IMR-90 (cell line): ENCODE measurements around the gene KRT86. TPM values are rescaled to one million over a fixed set of nuclear protein-coding genes. Genes with fewer than 3 reads are reported as not detected.

ENCODE experiments used
- ATAC-seq: fragments of 200-7000 bp; cut with Tn5 transposase; 2 replicates; pipeline ENCODE4 v1.9.1; 2020; ENCODE audit warnings: low read depth, mild to moderate bottlenecking, moderate library complexity
- BruUV-seq: library from RNA; stranded (reverse); fragments of 400-500 nt; replicated peaks from 2 replicates; lab custom pipeline; 2021; lab: Mats Ljungman, UMichigan
- CTCF ChIA-PET: fragments of 300-600 bp; formaldehyde crosslinking; extraction: SDS; loops from one replicate; lab custom pipeline; 2021; ENCODE audit warnings: antibody characterized with exemption; lab: Yijun Ruan, JAX
- POLR2A ChIA-PET: fragments of 300-600 bp; sonication (Branson Sonifier 250); formaldehyde crosslinking; loops from one replicate; lab custom pipeline; 2022; ENCODE audit warnings: antibody characterized with exemption; ENCODE audit not compliant: unreplicated experiment; lab: Charles Lee
- DNase-seq: peaks from one replicate; pipeline ENCODE4 v3.0.0; 2013
- H2AFZ ChIP-seq: replicated peaks from 2 replicates; pipeline ENCODE3; 2013; ENCODE audit warnings: low read length, mild to moderate bottlenecking; ENCODE audit not compliant: poor library complexity
- H2AK5ac ChIP-seq: 2 replicates; pipeline ENCODE4 v1.6.1; 2013; ENCODE audit warnings: low read depth, low read length, inconsistent platforms
- H2AK9ac ChIP-seq: replicated peaks from 2 replicates; pipeline ENCODE3; 2013; ENCODE audit warnings: mild to moderate bottlenecking, low read depth, low read length, moderate library complexity; ENCODE audit not compliant: poor library complexity
- H2BK120ac ChIP-seq: 2 replicates; pipeline ENCODE4 v1.6.1; 2013; ENCODE audit warnings: low read depth, low read length, inconsistent platforms
- H2BK15ac ChIP-seq: 3 replicates; pipeline ENCODE4 v1.6.1; 2013; ENCODE audit warnings: low read depth, low read length, inconsistent platforms
- H2BK20ac ChIP-seq: 2 replicates; pipeline ENCODE4 v1.6.1; 2013; ENCODE audit warnings: low read depth, mild to moderate bottlenecking, inconsistent platforms, low read length, moderate library complexity
- H2BK5ac ChIP-seq: 2 replicates; pipeline ENCODE4 v1.6.1; 2013; ENCODE audit warnings: mild to moderate bottlenecking, low read depth, low read length, inconsistent platforms; ENCODE audit not compliant: poor library complexity, severe bottlenecking
- H3K14ac ChIP-seq: replicated peaks from 2 replicates; pipeline ENCODE4 v1.6.1; 2013; ENCODE audit warnings: low read depth, low read length, inconsistent platforms
- H3K18ac ChIP-seq: 2 replicates; pipeline ENCODE4 v1.6.1; 2013; ENCODE audit warnings: low read depth, low read length, control low read depth
- H3K23ac ChIP-seq: 2 replicates; pipeline ENCODE4 v1.6.1; 2013; ENCODE audit warnings: low read depth, low read length, inconsistent platforms
- H3K27ac ChIP-seq: 2 replicates; pipeline ENCODE4 v1.5.1; 2013; ENCODE audit warnings: mild to moderate bottlenecking, control low read depth, low read length; ENCODE audit not compliant: insufficient read depth
- H3K27me3 ChIP-seq: 2 replicates; pipeline ENCODE4 v1.6.1; 2013; ENCODE audit warnings: low read length; ENCODE audit not compliant: control insufficient read depth, insufficient read depth
- H3K36me3 ChIP-seq: 2 replicates; pipeline ENCODE4 v1.6.1; 2013; ENCODE audit warnings: low read length, mixed read lengths; ENCODE audit not compliant: control insufficient read depth, insufficient read depth
- H3K4ac ChIP-seq: 2 replicates; pipeline ENCODE4 v1.6.1; 2013; ENCODE audit warnings: low read depth, low read length, inconsistent platforms
- H3K4me1 ChIP-seq: 2 replicates; pipeline ENCODE4 v1.6.1; 2013; ENCODE audit warnings: low read length, mixed read lengths; ENCODE audit not compliant: control insufficient read depth, insufficient read depth
- H3K4me2 ChIP-seq: 2 replicates; pipeline ENCODE4 v1.6.1; 2013; ENCODE audit warnings: low read depth, mild to moderate bottlenecking, control low read depth, low read length, moderate library complexity
- H3K4me3 ChIP-seq: 2 replicates; pipeline ENCODE4 v1.5.1; 2013; ENCODE audit warnings: low read depth, mild to moderate bottlenecking, control low read depth, low read length, moderate library complexity; ENCODE audit not compliant: insufficient read depth
- H3K56ac ChIP-seq: 2 replicates; pipeline ENCODE4 v1.6.1; 2013; ENCODE audit warnings: low read length, inconsistent platforms; ENCODE audit not compliant: insufficient read depth; ENCODE audit errors: extremely low read depth
- H3K79me1 ChIP-seq, 2 experiments: 2 replicates each; pipeline ENCODE4 v1.6.1; 2013; ENCODE audit warnings: low read length in 2 of 2, inconsistent platforms in 1 of 2, low read depth in 1 of 2
- H3K9ac ChIP-seq: 2 replicates; pipeline ENCODE4 v1.6.1; 2013; ENCODE audit warnings: low read depth, low read length, control low read depth
- H3K9me1 ChIP-seq: 2 replicates; pipeline ENCODE4 v1.6.1; 2013; ENCODE audit warnings: low read length, inconsistent platforms; ENCODE audit not compliant: insufficient read depth
- H3K9me3 ChIP-seq: 2 replicates; pipeline ENCODE4 v1.6.1; 2013; ENCODE audit warnings: low read length; ENCODE audit not compliant: control insufficient read depth, insufficient read depth
- H4K20me1 ChIP-seq: 2 replicates; pipeline ENCODE4 v1.6.1; 2013; ENCODE audit warnings: low read length, inconsistent platforms; ENCODE audit not compliant: insufficient read depth
- H4K5ac ChIP-seq: 2 replicates; pipeline ENCODE4 v1.6.1; 2013; ENCODE audit warnings: mild to moderate bottlenecking, low read depth, low read length, control low read depth
- H4K8ac ChIP-seq, 2 experiments: 2 replicates each; pipeline ENCODE4 v1.6.1; 2013; ENCODE audit warnings: low read depth in 2 of 2, low read length in 2 of 2, control low read depth in 1 of 2, inconsistent platforms in 1 of 2
- H4K91ac ChIP-seq: 2 replicates; pipeline ENCODE4 v1.6.1; 2013; ENCODE audit warnings: low read depth, low read length, inconsistent platforms; ENCODE audit not compliant: insufficient read depth
- BHLHE40 ChIP-seq: fragments of 150-350 bp; IDR thresholded peaks from 2 replicates; pipeline ENCODE4 v1.6.1; 2016; ENCODE audit warnings: mild to moderate bottlenecking, low read depth, low read length
- CHD1 ChIP-seq: IDR thresholded peaks from 2 replicates; pipeline ENCODE4 v1.6.1; 2012; ENCODE audit warnings: low read depth, low read length, improper control_type of control experiment
- FOS ChIP-seq: fragments of 150-350 bp; IDR thresholded peaks from 2 replicates; pipeline ENCODE4 v1.6.1; 2016; ENCODE audit warnings: low read depth, low read length
- MAFK ChIP-seq: IDR thresholded peaks from 2 replicates; pipeline ENCODE4 v1.6.1; 2012; ENCODE audit warnings: low read depth, low read length, improper control_type of control experiment
- NFE2L2 ChIP-seq: fragments of 150-350 bp; IDR thresholded peaks from 2 replicates; pipeline ENCODE4 v1.6.1; 2016; ENCODE audit warnings: low read depth, mild to moderate bottlenecking, low read length
- RAD21 ChIP-seq: IDR thresholded peaks from 2 replicates; pipeline ENCODE4 v1.6.1; 2012; ENCODE audit warnings: low read length, improper control_type of control experiment
- RCOR1 ChIP-seq: IDR thresholded peaks from 2 replicates; pipeline ENCODE4 v1.6.1; 2012; ENCODE audit warnings: mild to moderate bottlenecking, low read length, improper control_type of control experiment; ENCODE audit not compliant: insufficient replicate concordance
- RFX5 ChIP-seq: IDR thresholded peaks from 2 replicates; pipeline ENCODE4 v1.8.0; 2012; ENCODE audit warnings: low read depth, mild to moderate bottlenecking, low read length, moderate library complexity
- SMC3 ChIP-seq: fragments of 150-350 bp; IDR thresholded peaks from 2 replicates; pipeline ENCODE4 v1.6.1; 2016; ENCODE audit warnings: low read depth, mild to moderate bottlenecking, antibody characterized with exemption, low read length, moderate library complexity
- WGBS, 2 experiments: methylation state at CpG; one replicate each; pipeline versions ENCODE4 v1.1.5 to v1.1.7; 2013; ENCODE audit warnings: missing lambda C conversion rate in 2 of 2; ENCODE audit not compliant: insufficient read length in 1 of 2; ENCODE audit errors: extremely low coverage in 2 of 2; 5-methylcytosine and 5-hydroxymethylcytosine counted together
- dilution Hi-C: fragments of 300-500 bp; cut with HindIII; formaldehyde crosslinking; loops from one replicate; pipeline ENCODE4 v1.14.3; 2018; ENCODE audit warnings: low sequenced_read_pairs; ENCODE audit not compliant: unreplicated experiment
- in situ Hi-C: fragments of 300-500 bp; cut with MboI; formaldehyde crosslinking; loops from 3 replicates; pipeline ENCODE4 v1.14.3; 2019; ENCODE audit warnings: low sequenced_read_pairs, inconsistent platforms, mixed read lengths
- intact Hi-C: fragments of 100-400 bp; cut with micrococcal nuclease; formaldehyde crosslinking; loops from 2 replicates; pipeline ENCODE4 v1.10.0; 2022
- polyA plus RNA-seq, 3 experiments: library from polyadenylated mRNA; depleted of rRNA; stranded (reverse); fragments of >200 nt; gene quantifications; 2 replicates each; pipeline ENCODE4 v1.2.3, GENCODE V29; 2012; ENCODE audit warnings: low replicate concordance in 1 of 3
- total RNA-seq: library from RNA; depleted of rRNA; stranded (reverse); fragments of >200 nt; gene quantifications from 2 replicates; pipeline ENCODE4 v1.2.3, GENCODE V29; 2012
- TF ChIP-seq, protein P1 (sequence below): fragments of 150-350 bp; IDR thresholded peaks from 2 replicates; pipeline ENCODE4 v1.6.1; 2016; ENCODE audit warnings: low read depth, mild to moderate bottlenecking, low read length, moderate library complexity, borderline replicate concordance

Gene KRT86
- total and polyA plus RNA-seq, 2 of the 4 experiments (the other 2 are of a cell fraction) = not detected

- TF ChIP-seq RCOR1 (peak; percentile 67), CHD1 (0 out of 2 replicates have a peak, but pooled peaks have one; percentile 80), MAFK (no peak)
Measured at GRCh38 chr12:52280796-52281560, 6.5 kb downstream of the KRT86 start (continued).

DNA sequence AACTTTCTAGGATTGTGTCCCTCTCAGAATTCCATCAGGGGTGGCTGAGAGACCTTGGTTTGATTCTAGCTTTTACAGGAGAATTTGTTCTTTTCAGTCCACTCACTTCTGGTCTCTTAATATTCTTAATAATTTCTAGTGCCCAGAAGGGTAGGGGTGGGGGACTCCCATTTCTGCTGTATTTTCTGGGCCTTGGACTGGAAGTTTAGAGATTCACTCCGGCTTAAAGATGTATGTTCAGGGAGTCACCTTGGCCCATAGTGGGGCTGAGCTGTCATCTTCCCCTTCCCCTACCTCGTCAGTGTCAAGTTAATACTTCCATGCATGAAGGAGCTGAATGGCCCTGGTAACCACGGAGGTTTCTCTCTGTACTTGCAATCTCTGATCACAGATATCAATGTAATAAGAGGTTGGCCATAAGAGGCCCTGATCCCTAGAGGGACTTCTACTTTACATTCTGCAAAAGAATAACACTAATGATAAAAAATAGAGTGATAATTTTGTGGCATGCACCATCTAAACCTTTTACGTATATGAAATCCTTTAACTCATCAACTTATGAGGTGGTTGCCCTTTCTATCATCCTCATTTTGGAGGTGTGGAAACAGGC lies 10.2 kb downstream of the KRT86 start:
- POLR2A ChIA-PET = no interaction called here

More for the DNA sequence above, 10.2 kb downstream of the KRT86 start:
- no peak for TF ChIP-seq BHLHE40
- no peak for TF ChIP-seq RAD21
- TF ChIP-seq, protein P1, sequence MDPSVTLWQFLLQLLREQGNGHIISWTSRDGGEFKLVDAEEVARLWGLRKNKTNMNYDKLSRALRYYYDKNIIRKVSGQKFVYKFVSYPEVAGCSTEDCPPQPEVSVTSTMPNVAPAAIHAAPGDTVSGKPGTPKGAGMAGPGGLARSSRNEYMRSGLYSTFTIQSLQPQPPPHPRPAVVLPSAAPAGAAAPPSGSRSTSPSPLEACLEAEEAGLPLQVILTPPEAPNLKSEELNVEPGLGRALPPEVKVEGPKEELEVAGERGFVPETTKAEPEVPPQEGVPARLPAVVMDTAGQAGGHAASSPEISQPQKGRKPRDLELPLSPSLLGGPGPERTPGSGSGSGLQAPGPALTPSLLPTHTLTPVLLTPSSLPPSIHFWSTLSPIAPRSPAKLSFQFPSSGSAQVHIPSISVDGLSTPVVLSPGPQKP = no peak
- no peak for TF ChIP-seq FOS
- TF ChIP-seq NFE2L2 = no peak
- TF ChIP-seq SMC3 = no peak
- TF ChIP-seq RFX5 = no peak
- H2AK5ac ChIP-seq = peak overlapping the region; percentile 82; the same call in 1 of the 2 replicates
- H3K14ac ChIP-seq = 0 out of 2 replicates have a peak overlapping the region, but pooled peaks have one; percentile 3
- H3K4ac ChIP-seq = peak overlapping the region; percentile 65; the same call in 1 of the 2 replicates
- dilution Hi-C loops (no loop called here), in situ Hi-C loops (no loop called here), intact Hi-C loops (loop anchor here (10.0 kb wide), 1 partner anchor 590 kb away; no protein-coding TSS in a partner anchor)
- H2AFZ ChIP-seq = peak overlapping the region; percentile 14
- H3K56ac ChIP-seq = no peak overlapping the region
- H2BK5ac ChIP-seq = no peak overlapping the region
- peaks cover 5% of the 10 kb centered on the region; the same call in 1 of the 2 replicates for H4K20me1 ChIP-seq
- no peak overlapping the region for H4K5ac ChIP-seq
- H3K18ac ChIP-seq = no peak overlapping the region
- H3K9me1 ChIP-seq = peaks cover 32% of the 10 kb centered on the region
- no peak overlapping the region for H3K9ac ChIP-seq
- 0 out of 2 replicates have a peak overlapping the region, but pooled peaks have one; percentile 3 for H2BK20ac ChIP-seq
- no TSS peak for BruUV-seq
- CTCF ChIA-PET = interaction anchor here (1.1 kb wide), 1 partner anchor 128 kb away, joined by 3 read pairs; no protein-coding TSS in a partner anchor
- no peaks in the 10 kb centered on the region for H3K9me3 ChIP-seq
- no peak overlapping the region for H3K23ac ChIP-seq
- no peaks in the 10 kb centered on the region for H3K36me3 ChIP-seq
- no peak overlapping the region for H3K27ac ChIP-seq
- H2AK9ac ChIP-seq = no peak overlapping the region
- H4K91ac ChIP-seq = no peak overlapping the region
- no peak overlapping the region for H3K4me2 ChIP-seq
- DNase-seq (no peak), ATAC-seq (no peak)
- H2BK15ac ChIP-seq = no peak overlapping the region; the same call in 2 of the 3 replicates
- H2BK120ac ChIP-seq = peak overlapping the region; percentile 39
- H3K79me1 ChIP-seq = no peaks in the 10 kb centered on the region
- H3K27me3 ChIP-seq = no peaks in the 10 kb centered on the region
- peaks cover 14% of the 10 kb centered on the region for H3K4me1 ChIP-seq
- H4K8ac ChIP-seq = peak overlapping the region in 1 of 2 experiments; percentile 9; a peak in 1 of 4 replicates
- WGBS, 2 experiments = no CpG with 5 or more reads among the region's 4 CpGs
- H3K4me3 ChIP-seq = no peak overlapping the region
